ENCODE data around the gene TPD52L3. TPM values are rescaled to one million over a fixed set of nuclear protein-coding genes. Genes with fewer than 3 reads are reported as not detected.

Gene TPD52L3
- total RNA-seq (not detected), polyA plus RNA-seq (not detected)
- long read RNA-seq, donor 1 = 0 reads
- long read RNA-seq, donor 2 = 0 reads

- ATAC-seq (ENCODE audit: low FRiP score) = no peak
- Histone ChIP-seq H3K4me1 (ENCODE audit: control insufficient read depth in 1 of 2, insufficient read depth in 2 of 2, low read length in 2 of 2) (no peaks in the 10 kb centered on the region), H3K27ac (ENCODE audit: low read depth in 1 of 2, low read length in 2 of 2) (no peak within 1 kb of the TSS), H3K27me3 (ENCODE audit: control insufficient read depth in 1 of 2, insufficient read depth in 2 of 2, low read length in 1 of 2) (no peaks in the 10 kb centered on the region), H3K36me3 (ENCODE audit: control insufficient read depth in 1 of 2, insufficient read depth in 2 of 2, low read length in 1 of 2) (no peaks in the 10 kb centered on the region), H3K9me3 (ENCODE audit: control insufficient read depth, low read length) (no peaks in the 10 kb centered on the region), H3K4me3 (ENCODE audit: low read length in 2 of 2) (no peak within 1 kb of the TSS)
- no peak for DNase-seq
- 90% methylated on average over 16 of the region's 16 CpGs for WGBS, 2 donors
- intact Hi-C loops (cut with DNase I) = no loop called here
These were observed at the start of gene TPD52L3 for GRCh38 chr9:6328103-6328502. TPD52L3 (plus strand) TSS chr9:6328375; CDS start chr9:6328596, 221 bp downstream.

GRCh38 chr9:6301858-6302257, 26.3 kb upstream of the TPD52L3 start:
- no peaks in the 10 kb centered on the region for H3K4me1 ChIP-seq (ENCODE audit: control insufficient read depth in 1 of 2, insufficient read depth in 2 of 2, low read length in 2 of 2)
- no peaks in the 10 kb centered on the region for H3K36me3 ChIP-seq (ENCODE audit: control insufficient read depth in 1 of 2, insufficient read depth in 2 of 2, low read length in 1 of 2)
- intact Hi-C loops (cut with DNase I) = loop anchor here in 1 of 2 donors (10.0 kb wide), 1 partner anchor 417 kb away; no protein-coding TSS in a partner anchor
- DNase-seq = no peak
- H3K27me3 ChIP-seq (ENCODE audit: control insufficient read depth in 1 of 2, insufficient read depth in 2 of 2, low read length in 1 of 2) = no peaks in the 10 kb centered on the region
- no peak overlapping the region for H3K27ac ChIP-seq (ENCODE audit: low read depth in 1 of 2, low read length in 2 of 2)
- H3K9me3 ChIP-seq (ENCODE audit: control insufficient read depth, low read length) = no peaks in the 10 kb centered on the region
- WGBS, 2 donors = 22 to 57% methylated on average over 2 of the region's 2 CpGs
- no peak for ATAC-seq (ENCODE audit: low FRiP score)
- H3K4me3 ChIP-seq (ENCODE audit: low read length in 2 of 2) = no peak overlapping the region

GRCh38 chr9:6302417-6302816, 25.8 kb upstream of the TPD52L3 start:
- no peak for DNase-seq
- no peaks in the 10 kb centered on the region for H3K36me3 ChIP-seq (ENCODE audit: control insufficient read depth in 1 of 2, insufficient read depth in 2 of 2, low read length in 1 of 2)
- ATAC-seq (ENCODE audit: low FRiP score) = no peak
- H3K27ac ChIP-seq (ENCODE audit: low read depth in 1 of 2, low read length in 2 of 2) = no peak overlapping the region
- intact Hi-C loops (cut with DNase I) = loop anchor here in 1 of 2 donors (10.0 kb wide), 1 partner anchor 418 kb away; no protein-coding TSS in a partner anchor
- no peaks in the 10 kb centered on the region for H3K4me1 ChIP-seq (ENCODE audit: control insufficient read depth in 1 of 2, insufficient read depth in 2 of 2, low read length in 2 of 2)
- no peaks in the 10 kb centered on the region for H3K9me3 ChIP-seq (ENCODE audit: control insufficient read depth, low read length)
- no peak overlapping the region for H3K4me3 ChIP-seq (ENCODE audit: low read length in 2 of 2)
- no peaks in the 10 kb centered on the region for H3K27me3 ChIP-seq (ENCODE audit: control insufficient read depth in 1 of 2, insufficient read depth in 2 of 2, low read length in 1 of 2)

GRCh38 chr9:6304232-6304631, 23.9 kb upstream of the TPD52L3 start:
- Histone ChIP-seq H3K36me3 (ENCODE audit: control insufficient read depth in 1 of 2, insufficient read depth in 2 of 2, low read length in 1 of 2) (no peaks in the 10 kb centered on the region), H3K27ac (ENCODE audit: low read depth in 1 of 2, low read length in 2 of 2) (no peak overlapping the region), H3K4me1 (ENCODE audit: control insufficient read depth in 1 of 2, insufficient read depth in 2 of 2, low read length in 2 of 2) (no peaks in the 10 kb centered on the region), H3K4me3 (ENCODE audit: low read length in 2 of 2) (no peak overlapping the region), H3K27me3 (ENCODE audit: control insufficient read depth in 1 of 2, insufficient read depth in 2 of 2, low read length in 1 of 2) (no peaks in the 10 kb centered on the region), H3K9me3 (ENCODE audit: control insufficient read depth, low read length) (no peaks in the 10 kb centered on the region)
- no peak for DNase-seq
- ATAC-seq (ENCODE audit: low FRiP score) = no peak
- intact Hi-C loops (cut with DNase I) = loop anchor here in 1 of 2 donors (10.0 kb wide), 1 partner anchor 419 kb away; no protein-coding TSS in a partner anchor

- intact Hi-C loops (cut with DNase I) = loop anchor here (2.0 to 10.0 kb wide), 5 partner anchors 109 to 421 kb away; no protein-coding TSS in a partner anchor
- peak; percentile 70 for ATAC-seq (ENCODE audit: low FRiP score)
These were observed 22.1 kb upstream of the TPD52L3 start for GRCh38 chr9:6305954-6306563.

DNA sequence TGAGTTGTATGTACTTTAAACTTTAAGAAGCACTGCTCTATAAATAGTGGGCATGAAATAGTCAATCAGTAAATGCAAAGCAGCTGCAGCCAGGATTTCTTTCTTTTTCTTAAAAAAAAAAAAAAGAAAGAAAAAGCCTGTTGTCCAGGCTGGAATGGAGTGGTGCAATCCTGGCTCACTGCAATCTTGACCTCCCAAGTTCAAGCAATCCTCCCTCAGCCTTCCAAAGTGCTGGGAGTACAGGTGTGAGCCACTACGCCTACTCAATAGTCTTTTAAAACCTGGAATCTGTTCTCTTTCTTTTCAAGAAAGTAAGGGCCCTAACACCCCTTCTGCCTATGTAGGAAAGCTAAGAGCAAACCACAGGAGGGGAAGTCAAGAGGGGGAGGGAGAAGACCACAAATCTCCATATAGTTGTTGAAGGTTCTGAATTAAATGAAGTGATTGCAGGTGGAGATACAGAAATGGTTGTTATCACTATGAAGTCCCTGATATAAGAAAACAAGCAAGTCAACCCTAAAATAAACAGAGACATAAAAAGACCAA, 20.6 kb upstream of the TPD52L3 start:
- ATAC-seq (ENCODE audit: low FRiP score) (no peak), DNase-seq (no peak)
- no peaks in the 10 kb centered on the region for H3K36me3 ChIP-seq (ENCODE audit: control insufficient read depth in 1 of 2, insufficient read depth in 2 of 2, low read length in 1 of 2)
- H3K9me3 ChIP-seq (ENCODE audit: control insufficient read depth, low read length) = peaks cover 1% of the 10 kb centered on the region
- WGBS, 2 donors = 93 to 94% methylated on average over 1 of the region's 1 CpG
- no peaks in the 10 kb centered on the region for H3K27me3 ChIP-seq (ENCODE audit: control insufficient read depth in 1 of 2, insufficient read depth in 2 of 2, low read length in 1 of 2)
- intact Hi-C loops (cut with DNase I) = loop anchor here (2.0 to 10.0 kb wide), 5 partner anchors 110 to 423 kb away; no protein-coding TSS in a partner anchor
- no peak overlapping the region for H3K4me3 ChIP-seq (ENCODE audit: low read length in 2 of 2)
- H3K27ac ChIP-seq (ENCODE audit: low read depth in 1 of 2, low read length in 2 of 2) = no peak overlapping the region
- no peaks in the 10 kb centered on the region for H3K4me1 ChIP-seq (ENCODE audit: control insufficient read depth in 1 of 2, insufficient read depth in 2 of 2, low read length in 2 of 2)

More at GRCh38 chr9:6305954-6306563, 22.1 kb upstream of the TPD52L3 start:
- WGBS, 2 donors = 82 to 86% methylated on average over 2 of the region's 2 CpGs
- Histone ChIP-seq H3K4me1 (ENCODE audit: control insufficient read depth in 1 of 2, insufficient read depth in 2 of 2, low read length in 2 of 2) (no peaks in the 10 kb centered on the region), H3K27me3 (ENCODE audit: control insufficient read depth in 1 of 2, insufficient read depth in 2 of 2, low read length in 1 of 2) (no peaks in the 10 kb centered on the region), H3K36me3 (ENCODE audit: control insufficient read depth in 1 of 2, insufficient read depth in 2 of 2, low read length in 1 of 2) (no peaks in the 10 kb centered on the region), H3K4me3 (ENCODE audit: low read length in 2 of 2) (no peak overlapping the region), H3K27ac (ENCODE audit: low read depth in 1 of 2, low read length in 2 of 2) (no peak overlapping the region), H3K9me3 (ENCODE audit: control insufficient read depth, low read length) (peaks cover 1% of the 10 kb centered on the region)
- DNase-seq = no peak

DNA sequence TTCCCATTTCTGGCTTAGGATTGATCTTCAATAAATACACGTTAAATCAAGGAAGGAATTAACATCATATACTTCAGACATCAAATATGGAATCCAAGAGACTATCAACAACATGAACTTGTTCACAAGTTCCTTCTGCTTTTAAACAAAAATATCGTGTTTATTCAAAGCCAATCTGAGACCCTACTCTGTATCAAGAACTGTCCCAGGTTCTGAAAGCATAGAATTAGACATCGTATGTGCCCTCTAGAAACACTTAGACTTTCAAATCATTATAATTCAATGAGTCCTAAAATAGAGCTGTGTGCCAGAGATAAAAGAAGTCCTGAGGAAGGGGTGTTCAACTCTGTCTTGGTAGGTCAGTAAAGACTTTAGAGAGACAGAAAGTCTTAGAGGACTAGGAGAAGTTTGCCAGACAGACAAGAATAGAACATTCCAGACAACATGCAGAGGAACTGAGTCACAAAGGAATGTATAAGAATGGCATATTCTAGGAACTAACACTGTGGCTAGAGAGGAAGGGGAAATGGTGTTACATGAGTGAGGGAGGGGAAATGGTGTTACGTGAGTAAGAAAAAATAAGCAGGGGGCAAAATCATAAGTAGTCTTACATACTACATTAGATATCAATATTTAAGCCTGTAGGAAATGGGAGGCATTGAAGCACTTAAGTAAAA, 2.9 kb downstream of the TPD52L3 start:
- peaks cover 2% of the 10 kb centered on the region for H3K9me3 ChIP-seq (ENCODE audit: control insufficient read depth, low read length)
- DNase-seq (no peak), ATAC-seq (ENCODE audit: low FRiP score) (no peak)
- H3K27me3 ChIP-seq (ENCODE audit: control insufficient read depth in 1 of 2, insufficient read depth in 2 of 2, low read length in 1 of 2) = no peaks in the 10 kb centered on the region
- no peaks in the 10 kb centered on the region for H3K4me1 ChIP-seq (ENCODE audit: control insufficient read depth in 1 of 2, insufficient read depth in 2 of 2, low read length in 2 of 2)
- H3K4me3 ChIP-seq (ENCODE audit: low read length in 2 of 2) = no peak overlapping the region
- H3K27ac ChIP-seq (ENCODE audit: low read depth in 1 of 2, low read length in 2 of 2) = no peak overlapping the region
- WGBS, 2 donors = 66 to 74% methylated on average over 4 of the region's 4 CpGs
- no peaks in the 10 kb centered on the region for H3K36me3 ChIP-seq (ENCODE audit: control insufficient read depth in 1 of 2, insufficient read depth in 2 of 2, low read length in 1 of 2)
- intact Hi-C loops (cut with DNase I) = no loop called here

DNA sequence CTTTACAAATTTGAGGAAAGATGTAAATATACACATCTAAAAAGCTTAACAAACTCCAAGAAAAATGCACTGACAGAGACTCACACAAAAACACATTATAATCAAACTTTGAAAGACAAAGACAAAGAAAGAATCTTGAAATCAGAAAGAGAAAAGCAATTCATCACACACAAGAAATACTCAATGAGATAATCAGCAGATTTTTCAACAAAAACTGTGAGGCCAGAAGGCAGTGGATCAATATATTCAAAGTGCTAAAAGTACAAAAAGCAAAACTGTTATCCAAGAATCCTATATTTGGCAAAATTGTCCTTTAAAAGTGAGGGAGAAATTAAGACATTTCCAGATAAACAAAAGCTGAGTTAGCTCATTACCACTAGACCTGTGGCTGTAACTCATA, 6.1 kb downstream of the TPD52L3 start:
- no peak overlapping the region for H3K27ac ChIP-seq (ENCODE audit: low read depth in 1 of 2, low read length in 2 of 2)
- H3K4me3 ChIP-seq (ENCODE audit: low read length in 2 of 2) = no peak overlapping the region
- no peaks in the 10 kb centered on the region for H3K36me3 ChIP-seq (ENCODE audit: control insufficient read depth in 1 of 2, insufficient read depth in 2 of 2, low read length in 1 of 2)
- H3K9me3 ChIP-seq (ENCODE audit: control insufficient read depth, low read length) = peaks cover 2% of the 10 kb centered on the region
- intact Hi-C loops (cut with DNase I) = no loop called here
- DNase-seq (no peak), ATAC-seq (ENCODE audit: low FRiP score) (no peak)
- H3K4me1 ChIP-seq (ENCODE audit: control insufficient read depth in 1 of 2, insufficient read depth in 2 of 2, low read length in 2 of 2) = no peaks in the 10 kb centered on the region
- no peaks in the 10 kb centered on the region for H3K27me3 ChIP-seq (ENCODE audit: control insufficient read depth in 1 of 2, insufficient read depth in 2 of 2, low read length in 1 of 2)

DNA sequence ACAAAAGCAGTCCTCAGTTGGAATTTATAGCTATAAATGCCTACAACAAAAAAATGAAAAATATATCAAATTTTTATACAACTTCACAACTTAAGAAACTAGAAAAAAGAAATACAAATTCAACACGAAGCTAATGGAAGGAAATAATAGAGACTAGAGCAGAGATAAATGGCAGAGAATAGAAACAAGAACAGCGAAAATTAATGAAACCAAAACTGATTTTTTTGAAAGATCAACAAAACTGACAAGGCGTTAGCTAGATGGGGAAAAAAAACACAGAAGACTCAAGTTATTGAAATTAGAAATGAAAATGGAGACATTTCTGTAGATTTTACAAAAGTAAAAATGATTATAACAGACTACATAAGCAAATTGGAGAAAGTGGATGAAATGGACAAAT, 20.6 kb downstream of the TPD52L3 start:
- Histone ChIP-seq H3K9me3 (ENCODE audit: control insufficient read depth, low read length) (no peaks in the 10 kb centered on the region), H3K36me3 (ENCODE audit: control insufficient read depth in 1 of 2, insufficient read depth in 2 of 2, low read length in 1 of 2) (no peaks in the 10 kb centered on the region), H3K4me3 (ENCODE audit: low read length in 2 of 2) (no peak overlapping the region), H3K27me3 (ENCODE audit: control insufficient read depth in 1 of 2, insufficient read depth in 2 of 2, low read length in 1 of 2) (no peaks in the 10 kb centered on the region), H3K4me1 (ENCODE audit: control insufficient read depth in 1 of 2, insufficient read depth in 2 of 2, low read length in 2 of 2) (no peaks in the 10 kb centered on the region), H3K27ac (ENCODE audit: low read depth in 1 of 2, low read length in 2 of 2) (no peak overlapping the region)
- DNase-seq (no peak), ATAC-seq (ENCODE audit: low FRiP score) (no peak)
- intact Hi-C loops (cut with DNase I) = no loop called here
- 47 to 55% methylated on average over 3 of the region's 3 CpGs for WGBS, 2 donors
